ENCODE measurements around the gene CES2.

- TF ChIP-seq AFF4 (CRISPR knock-in tag; IDR thresholded peaks at IDR 0.05; ENCODE audit: borderline replicate concordance) (no peak), CTCF (IDR thresholded peaks at IDR 0.05) (no peak), FOXP1 (CRISPR knock-in tag; IDR thresholded peaks at IDR 0.05; ENCODE audit: borderline replicate concordance) (no peak), TCF7 (CRISPR knock-in tag; IDR thresholded peaks at IDR 0.05; ENCODE audit: low read depth) (no peak), USF2 (CRISPR knock-in tag; IDR thresholded peaks at IDR 0.05) (no peak), SP1 (CRISPR knock-in tag; conservative IDR thresholded peaks at IDR 0.05) (no peak), ESRRA (CRISPR knock-in tag; IDR thresholded peaks at IDR 0.05; ENCODE audit: borderline replicate concordance) (no peak), E2F5 (CRISPR knock-in tag; IDR thresholded peaks at IDR 0.05) (no peak), FOXJ3 (CRISPR knock-in tag; IDR thresholded peaks at IDR 0.05; ENCODE audit: borderline replicate concordance) (no peak), E2F1 (CRISPR knock-in tag; IDR thresholded peaks at IDR 0.05) (no peak), MAX (CRISPR knock-in tag; IDR thresholded peaks at IDR 0.05) (no peak), ZBTB21 (CRISPR knock-in tag; IDR thresholded peaks at IDR 0.05; ENCODE audit: borderline replicate concordance) (no peak), NR2C2 (CRISPR knock-in tag; IDR thresholded peaks at IDR 0.05) (no peak), IRF1 (CRISPR knock-in tag; IDR thresholded peaks at IDR 0.05) (no peak)
These were observed 8.7 kb downstream of the CES2 start for GRCh38 chr16:66944054-66944441.

Data from WTC11 (cell line).